Bronchial epithelial cell (primary cell): ENCODE measurements around the gene ETV6. TPM values are rescaled to one million over a fixed set of nuclear protein-coding genes. Genes with fewer than 3 reads are reported as not detected.

Source experiments
- DNase-seq: peaks from one replicate; pipeline ENCODE4 v3.0.0-alpha.2; 2010; ENCODE audit warnings: low read depth
- FAIRE-seq: peaks from 2 replicates; lab custom pipeline; 2011; peaks lifted over from hg19 to GRCh38; lab: Jason Lieb, UNC
- H3K27me3 ChIP-seq: 2 replicates; pipeline ENCODE4 v1.5.1; 2011; ENCODE audit warnings: low read length; ENCODE audit not compliant: control insufficient read depth, insufficient read depth
- H3K36me3 ChIP-seq: 2 replicates; pipeline ENCODE4 v1.5.1; 2011; ENCODE audit warnings: low read length; ENCODE audit not compliant: control insufficient read depth, insufficient read depth
- H3K4me3 ChIP-seq: 2 replicates; pipeline ENCODE4 v1.5.1; 2011; ENCODE audit warnings: mild to moderate bottlenecking, low read depth, low read length, control low read depth
- CTCF ChIP-seq: IDR thresholded peaks from 2 replicates; pipeline ENCODE4 v1.5.1; 2011; ENCODE audit warnings: mild to moderate bottlenecking, moderate library complexity, low read length, control low read depth, inconsistent platforms; ENCODE audit not compliant: insufficient read depth, severe bottlenecking
- total RNA-seq: library from RNA; depleted of rRNA; stranded (reverse); fragments of >200 nt; gene quantifications from 2 replicates; pipeline ENCODE4 v1.2.1, GENCODE V29; 2014

The ETV6 gene
- total RNA-seq, 1 donor from 2014 or later: 2.6 TPM

- TF ChIP-seq CTCF: no peak
- no peaks in the 10 kb centered on the region for H3K27me3 ChIP-seq
- DNase-seq (no peak), FAIRE-seq (no peak)
- H3K4me3 ChIP-seq: no peak overlapping the region
- H3K36me3 ChIP-seq: no peaks in the 10 kb centered on the region
These were observed 54.6 kb downstream of the ETV6 start for GRCh38 chr12:11704089-11704488.

GRCh38 chr12:11705010-11705409 lies 55.5 kb downstream of the ETV6 start:
- H3K4me3 ChIP-seq: no peak overlapping the region
- FAIRE-seq (no peak), DNase-seq (peak; percentile 96)
- H3K27me3 ChIP-seq: no peaks in the 10 kb centered on the region
- no peaks in the 10 kb centered on the region for H3K36me3 ChIP-seq
- TF ChIP-seq CTCF: no peak

- no peak overlapping the region for H3K4me3 ChIP-seq
- H3K36me3 ChIP-seq: no peaks in the 10 kb centered on the region
- FAIRE-seq (no peak), DNase-seq (no peak)
- TF ChIP-seq CTCF: no peak
- no peaks in the 10 kb centered on the region for H3K27me3 ChIP-seq
These were observed 57.3 kb downstream of the ETV6 start for GRCh38 chr12:11706509-11707379.

DNA sequence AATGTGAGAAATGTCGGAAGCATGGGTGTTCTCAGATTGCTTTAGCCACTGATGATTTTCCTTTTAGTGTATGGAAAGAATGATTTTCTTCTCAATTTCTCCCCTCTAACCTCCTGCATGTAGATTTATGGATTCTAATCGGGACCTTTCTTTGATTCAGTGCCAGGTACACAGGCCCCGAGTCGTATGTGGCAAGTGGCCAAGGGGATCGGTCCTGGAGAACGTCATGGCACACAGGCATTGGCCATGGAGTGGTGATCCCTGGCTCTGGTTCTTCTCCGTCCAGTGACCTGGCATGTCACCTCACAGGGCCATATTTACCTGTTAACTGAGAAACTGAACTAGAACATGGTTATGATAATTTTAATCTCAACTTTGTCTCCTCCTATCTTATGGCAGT lies 58.1 kb downstream of the ETV6 start:
- no peak for TF ChIP-seq CTCF
- H3K36me3 ChIP-seq: no peaks in the 10 kb centered on the region
- no peak overlapping the region for H3K4me3 ChIP-seq
- DNase-seq (peak; percentile 35), FAIRE-seq (no peak)
- H3K27me3 ChIP-seq: no peaks in the 10 kb centered on the region

GRCh38 chr12:11709513-11709912 lies 60.0 kb downstream of the ETV6 start:
- H3K4me3 ChIP-seq: no peak overlapping the region
- FAIRE-seq: no peak
- DNase-seq: no peak
- no peaks in the 10 kb centered on the region for H3K27me3 ChIP-seq
- TF ChIP-seq CTCF: no peak
- no peaks in the 10 kb centered on the region for H3K36me3 ChIP-seq
